Stimulated activated CD8-positive, alpha-beta memory T cell treated with anti-CD3 and anti-CD28 coated beads, Interleukin-15, amount 100 ng/mL, for 4 hours (primary cell): ENCODE measurements around the gene NR2C2.
A peak's percentile ranks its signal among the peaks of the same experiment; 100 is the strongest.

Experiments used
- DNase-seq, 2 donors: peaks; one replicate each; pipeline ENCODE4 v3.0.0-alpha.2; 2020; ENCODE audit warnings: low read depth in 2 of 2

Gene NR2C2

GRCh38 chr3:15063656-15064286 is 116.4 kb downstream of the NR2C2 start:
- DNase-seq: no peak

GRCh38 chr3:15064299-15064834 is 117.0 kb downstream of the NR2C2 start:
- no peak for DNase-seq

- peak; percentile 77 to 82 for DNase-seq
These were observed 117.6 kb downstream of the NR2C2 start, which contains the start of gene MRPS25 for GRCh38 chr3:15064835-15065549. Gene MRPS25, minus strand, starts transcription at chr3:15065315. Its CDS starts 121 bp downstream, at chr3:15065194.

- no peak for DNase-seq
These were observed 118.2 kb downstream of the NR2C2 start for GRCh38 chr3:15065550-15066007.

- DNase-seq: no peak
These were observed 119.1 kb downstream of the NR2C2 start for GRCh38 chr3:15066467-15066866.

DNA sequence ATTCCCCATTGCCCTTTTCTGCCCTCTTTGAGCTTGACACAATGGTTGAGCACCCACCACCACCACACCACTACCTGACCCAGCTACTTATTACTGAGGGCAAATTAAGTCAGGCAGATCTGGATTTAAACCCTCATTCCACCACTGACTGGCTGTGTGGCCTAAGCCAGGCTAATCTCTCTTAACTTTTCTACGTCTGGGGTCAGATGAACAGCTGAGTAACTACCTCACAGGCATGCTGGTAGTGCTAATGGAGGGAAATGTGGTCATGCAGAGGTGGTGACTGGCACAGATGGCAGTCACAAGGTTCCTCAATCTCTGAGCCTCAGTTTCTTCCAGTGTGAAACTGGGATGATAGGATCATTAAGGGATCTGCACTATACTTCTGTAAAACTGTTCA is 122.1 kb downstream of the NR2C2 start:
- no peak for DNase-seq

- DNase-seq: no peak
These were observed 124.3 kb downstream of the NR2C2 start for GRCh38 chr3:15071699-15072098.

DNA sequence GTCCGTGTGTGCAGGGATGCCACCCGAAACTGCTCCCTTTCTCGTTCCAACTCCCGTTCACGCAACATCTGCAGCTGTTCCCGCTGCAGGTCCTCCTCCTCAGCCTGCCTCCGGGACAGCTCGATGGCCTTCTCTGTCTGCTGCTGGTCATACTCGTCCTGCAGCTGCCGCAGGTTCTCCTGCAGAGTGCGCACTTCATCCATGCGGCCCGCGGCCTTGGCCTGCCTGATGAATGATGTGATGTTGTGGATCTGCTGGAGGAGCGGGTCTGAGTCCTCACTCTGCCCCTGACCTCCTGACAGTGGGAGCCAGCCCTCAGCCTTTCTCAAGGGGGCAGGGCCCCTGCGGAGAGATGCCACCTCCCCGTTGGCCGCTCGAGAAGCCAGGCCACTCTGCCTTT is 127.1 kb downstream of the NR2C2 start:
- DNase-seq: no peak

GRCh38 chr3:15079091-15079490 is 131.7 kb downstream of the NR2C2 start:
- no peak for DNase-seq

GRCh38 chr3:15081960-15082664 is 134.7 kb downstream of the NR2C2 start:
- DNase-seq: no peak

DNA sequence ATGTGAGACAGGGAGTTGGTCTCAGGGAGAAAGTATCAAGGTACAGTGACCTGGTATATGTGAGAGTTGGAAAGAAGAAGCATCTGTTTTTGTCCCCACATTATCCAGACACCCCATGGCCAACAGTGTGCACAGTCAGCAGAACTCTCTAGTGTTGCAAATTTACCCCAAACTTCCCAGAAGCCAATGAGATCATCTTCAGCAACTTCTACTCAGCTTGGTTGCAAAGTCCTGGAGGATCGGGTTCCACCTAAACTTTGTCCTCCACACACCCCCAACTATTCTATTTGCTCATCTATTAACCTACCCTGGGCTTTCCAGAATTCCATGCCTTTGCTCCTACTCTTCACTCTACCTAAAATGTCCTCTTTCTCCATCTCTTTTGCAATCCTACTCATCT is 135.9 kb downstream of the NR2C2 start:
- no peak for DNase-seq

- no peak for DNase-seq
These were observed 138.9 kb downstream of the NR2C2 start for GRCh38 chr3:15086263-15086662.

- no peak for DNase-seq
These were observed 139.3 kb downstream of the NR2C2 start for GRCh38 chr3:15086699-15087098.

DNA sequence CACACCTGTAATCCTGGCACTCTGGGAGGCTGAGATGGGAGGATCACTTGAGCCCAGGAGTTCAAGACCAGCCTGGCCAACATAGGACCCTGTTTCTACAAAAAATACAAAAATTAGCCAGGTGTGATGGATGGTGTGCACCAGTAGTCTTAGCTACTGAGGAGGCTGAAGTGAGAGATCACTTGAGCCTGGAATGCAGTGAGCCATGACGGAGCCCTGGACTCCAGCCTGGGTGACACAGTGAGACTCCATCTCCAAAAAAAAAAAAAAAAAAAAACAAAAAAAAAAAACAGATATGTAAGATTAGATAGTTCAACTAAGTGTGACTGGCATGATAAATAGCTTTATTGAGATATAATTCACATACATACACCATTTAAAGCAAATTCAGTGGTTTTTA is 141.8 kb downstream of the NR2C2 start:
- no peak for DNase-seq

GRCh38 chr3:15091575-15091974 is 144.2 kb downstream of the NR2C2 start:
- no peak for DNase-seq

DNA sequence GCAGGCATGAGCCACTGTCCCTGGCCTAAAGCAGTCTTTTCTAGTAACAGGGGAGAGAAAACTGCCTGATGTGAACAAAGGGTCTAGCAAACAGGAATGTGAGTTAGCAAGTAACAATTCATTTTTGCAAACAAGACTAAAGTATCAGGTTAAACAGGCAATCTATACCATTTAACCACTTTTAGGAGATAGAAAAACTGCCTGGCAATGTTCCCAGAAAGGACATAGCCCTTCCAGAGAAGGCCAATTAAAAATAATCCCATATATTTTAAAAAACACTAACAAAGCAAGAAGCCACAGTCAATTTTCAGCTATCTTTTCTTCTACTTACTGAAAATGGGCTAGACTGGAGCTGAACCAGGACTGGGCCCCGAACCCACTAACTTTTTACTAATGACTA is 145.3 kb downstream of the NR2C2 start:
- DNase-seq: no peak

DNA sequence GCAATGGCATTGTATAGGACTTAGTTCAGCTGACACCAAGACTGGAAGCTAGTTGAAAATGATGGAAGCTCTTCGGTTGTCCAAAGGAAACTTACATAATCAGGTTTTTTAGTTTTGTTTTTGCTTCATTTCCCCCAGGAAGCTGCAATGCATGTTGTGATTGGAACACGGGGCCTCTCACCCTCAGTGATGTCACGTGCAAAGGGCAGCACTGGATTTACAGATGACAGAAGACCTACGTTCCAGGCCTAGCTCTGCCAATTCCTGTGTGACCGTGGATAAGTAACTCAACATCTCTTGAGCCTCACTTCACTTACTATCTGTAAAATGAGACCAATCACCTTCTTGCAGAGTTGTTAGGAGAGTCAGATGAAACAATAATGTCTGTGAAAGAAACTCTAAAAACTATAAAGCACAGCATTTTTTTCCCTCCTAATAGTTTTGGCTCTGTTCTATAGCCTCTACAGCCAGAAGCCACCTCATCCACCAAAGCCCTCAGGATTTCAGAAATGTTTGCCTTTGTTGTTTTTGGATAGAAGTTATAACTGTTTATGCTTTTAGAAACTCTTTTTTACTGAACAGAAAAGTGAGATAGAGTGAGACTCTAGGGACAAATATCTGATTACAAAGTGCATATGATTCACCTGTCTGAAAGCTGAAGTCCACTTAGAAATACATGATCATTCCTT is 146.9 kb downstream of the NR2C2 start:
- no peak for DNase-seq

DNA sequence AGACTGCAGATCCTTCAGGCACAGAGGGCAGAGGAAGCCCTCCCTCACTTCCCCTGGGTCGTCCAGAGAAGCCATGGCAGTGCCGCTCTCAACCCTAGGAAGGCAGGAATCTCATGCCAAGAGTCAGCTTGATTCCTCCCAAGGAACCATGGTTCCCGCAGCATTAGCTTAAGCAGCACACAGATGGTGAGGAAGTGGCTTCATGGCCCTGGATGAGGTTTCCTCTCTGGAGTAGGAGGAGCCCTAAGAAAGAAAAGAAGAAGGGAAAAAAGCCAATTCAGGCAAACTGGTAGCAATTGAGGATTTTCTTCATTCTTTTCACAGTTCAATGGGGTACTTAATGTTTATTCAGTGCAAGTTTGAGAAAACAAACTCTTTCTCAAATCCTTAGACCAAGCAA is 148.7 kb downstream of the NR2C2 start:
- no peak for DNase-seq

- DNase-seq: peak in 1 of 2 donors; percentile 7
These were observed 150.5 kb downstream of the NR2C2 start for GRCh38 chr3:15097891-15098290.
